ENCODE results near the gene TMX2. TPM values are rescaled to one million over a fixed set of nuclear protein-coding genes. Genes with fewer than 3 reads are reported as not detected.

Gene TMX2
- total and polyA plus RNA-seq, 2 experiments from 2014 or later = 104 to 129 TPM

- Histone ChIP-seq H3K4me2 (no peak overlapping the region), H3K9me3 (ENCODE audit: low read depth) (no peaks in the 10 kb centered on the region), H3K27me3 (no peaks in the 10 kb centered on the region), H3K9me2 (replicated peaks; ENCODE audit: insufficient read depth) (no peaks in the 10 kb centered on the region), H3K36me3 (replicated peaks; ENCODE audit: insufficient read depth, low read depth) (no peaks in the 10 kb centered on the region), H3K27ac (no peak overlapping the region), H3K4me3 (no peak overlapping the region), H2AFZ (no peak overlapping the region), H3K4me1 (ENCODE audit: insufficient read depth) (peaks cover 7% of the 10 kb centered on the region), H4K20me1 (ENCODE audit: insufficient read depth, poor library complexity, severe bottlenecking) (peaks cover 26% of the 10 kb centered on the region), H3K79me2 (peaks cover 95% of the 10 kb centered on the region)
- no peak for DNase-seq (ENCODE audit: low spot score)
- TF ChIP-seq EZH2 (IDR thresholded peaks at IDR 0.05; ENCODE audit: borderline replicate concordance) (no peak), EZH2phosphoT487 (IDR thresholded peaks at IDR 0.05; ENCODE audit: low read depth, severe bottlenecking, unreplicated experiment) (no peak)
- TF ChIP-seq, protein P1, sequence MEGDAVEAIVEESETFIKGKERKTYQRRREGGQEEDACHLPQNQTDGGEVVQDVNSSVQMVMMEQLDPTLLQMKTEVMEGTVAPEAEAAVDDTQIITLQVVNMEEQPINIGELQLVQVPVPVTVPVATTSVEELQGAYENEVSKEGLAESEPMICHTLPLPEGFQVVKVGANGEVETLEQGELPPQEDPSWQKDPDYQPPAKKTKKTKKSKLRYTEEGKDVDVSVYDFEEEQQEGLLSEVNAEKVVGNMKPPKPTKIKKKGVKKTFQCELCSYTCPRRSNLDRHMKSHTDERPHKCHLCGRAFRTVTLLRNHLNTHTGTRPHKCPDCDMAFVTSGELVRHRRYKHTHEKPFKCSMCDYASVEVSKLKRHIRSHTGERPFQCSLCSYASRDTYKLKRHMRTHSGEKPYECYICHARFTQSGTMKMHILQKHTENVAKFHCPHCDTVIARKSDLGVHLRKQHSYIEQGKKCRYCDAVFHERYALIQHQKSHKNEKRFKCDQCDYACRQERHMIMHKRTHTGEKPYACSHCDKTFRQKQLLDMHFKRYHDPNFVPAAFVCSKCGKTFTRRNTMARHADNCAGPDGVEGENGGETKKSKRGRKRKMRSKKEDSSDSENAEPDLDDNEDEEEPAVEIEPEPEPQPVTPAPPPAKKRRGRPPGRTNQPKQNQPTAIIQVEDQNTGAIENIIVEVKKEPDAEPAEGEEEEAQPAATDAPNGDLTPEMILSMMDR (IDR thresholded peaks at IDR 0.05; ENCODE audit: poor library complexity) = no peak
These were observed 38.1 kb upstream of the TMX2 start for GRCh38 chr11:57674251-57674650.

DNA sequence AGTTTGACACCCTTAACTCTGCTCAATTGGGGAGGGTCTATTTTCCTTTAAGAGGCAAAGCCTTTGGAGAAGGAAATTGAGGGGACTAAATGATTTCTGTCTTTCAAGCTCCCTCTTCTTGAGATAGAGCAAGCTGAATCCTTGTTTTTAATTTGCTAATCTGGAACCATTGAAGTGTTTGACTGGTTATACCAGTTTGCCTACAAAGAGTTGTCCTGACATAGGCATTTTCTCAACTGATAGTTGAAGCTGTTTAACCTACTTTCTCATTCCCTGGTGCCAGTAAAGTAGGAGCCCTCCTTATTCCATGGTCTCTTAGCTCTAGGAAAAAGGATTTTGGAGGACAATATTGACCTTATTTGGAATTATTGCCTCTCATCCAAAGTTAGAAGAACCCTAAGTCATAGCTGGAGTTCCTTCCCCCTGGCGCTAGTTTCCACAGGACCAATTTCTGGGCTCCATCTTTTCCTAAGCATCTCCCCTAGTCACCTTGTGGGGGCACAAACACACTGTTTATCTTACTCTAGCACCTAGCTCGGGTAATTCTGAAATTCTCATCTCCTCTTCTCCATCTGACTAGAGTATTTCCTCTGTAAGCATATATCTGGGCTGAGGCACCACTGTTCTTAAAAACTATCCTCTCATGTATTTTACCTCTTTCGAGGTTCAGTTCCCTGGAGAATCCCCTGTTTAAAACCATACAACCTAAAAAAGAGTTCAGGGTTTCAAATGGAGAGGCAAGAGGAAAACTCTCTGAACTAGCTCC is 37.0 kb upstream of the TMX2 start:
- Histone ChIP-seq H3K79me2 (peaks cover 95% of the 10 kb centered on the region), H3K9me2 (replicated peaks; ENCODE audit: insufficient read depth) (no peaks in the 10 kb centered on the region), H3K4me1 (ENCODE audit: insufficient read depth) (no peaks in the 10 kb centered on the region), H3K9me3 (ENCODE audit: low read depth) (no peaks in the 10 kb centered on the region), H3K4me3 (no peak overlapping the region), H2AFZ (no peak overlapping the region), H3K36me3 (replicated peaks; ENCODE audit: insufficient read depth, low read depth) (no peaks in the 10 kb centered on the region), H3K27ac (peak overlapping the region; percentile 18), H3K27me3 (no peaks in the 10 kb centered on the region), H3K4me2 (peak overlapping the region; percentile 29), H4K20me1 (ENCODE audit: insufficient read depth, poor library complexity, severe bottlenecking) (peaks cover 25% of the 10 kb centered on the region)
- TF ChIP-seq, protein P1 (IDR thresholded peaks at IDR 0.05; ENCODE audit: poor library complexity) = no peak
- no peak for TF ChIP-seq EZH2 (IDR thresholded peaks at IDR 0.05; ENCODE audit: borderline replicate concordance)
- no peak for TF ChIP-seq EZH2phosphoT487 (IDR thresholded peaks at IDR 0.05; ENCODE audit: low read depth, severe bottlenecking, unreplicated experiment)
- DNase-seq (ENCODE audit: low spot score) = no peak
- 88% methylated on average over 3 of the region's 3 CpGs for WGBS (ENCODE audit: low lambda C conversion rate, missing lambda C conversion rate)

DNA sequence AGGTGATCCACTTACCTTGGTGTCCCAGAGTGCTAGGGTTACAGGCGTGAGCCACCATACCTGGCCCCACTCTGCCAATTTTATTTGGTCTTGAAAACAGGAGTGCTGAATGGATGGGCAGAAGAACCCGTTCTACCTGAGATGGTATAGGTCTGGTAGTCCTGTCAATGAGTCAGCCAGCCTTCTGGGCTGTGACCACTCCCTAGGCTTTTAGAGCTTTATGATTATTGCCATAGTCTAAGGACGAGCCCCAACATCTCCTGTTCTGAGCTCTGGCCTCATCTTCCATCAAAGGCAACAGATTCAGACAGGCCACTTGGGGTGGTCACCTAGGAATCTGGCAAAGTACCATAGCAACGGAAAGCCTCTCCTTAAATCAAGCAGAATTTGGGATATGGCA is 33.0 kb upstream of the TMX2 start:
- H2AFZ ChIP-seq = no peak overlapping the region
- peaks cover 17% of the 10 kb centered on the region for H4K20me1 ChIP-seq (ENCODE audit: insufficient read depth, poor library complexity, severe bottlenecking)
- no peaks in the 10 kb centered on the region for H3K9me3 ChIP-seq (ENCODE audit: low read depth)
- peaks cover 86% of the 10 kb centered on the region for H3K79me2 ChIP-seq
- 95% methylated on average over 4 of the region's 4 CpGs for WGBS (ENCODE audit: low lambda C conversion rate, missing lambda C conversion rate)
- no peaks in the 10 kb centered on the region for H3K4me1 ChIP-seq (ENCODE audit: insufficient read depth)
- DNase-seq (ENCODE audit: low spot score) = no peak
- TF ChIP-seq EZH2 (IDR thresholded peaks at IDR 0.05; ENCODE audit: borderline replicate concordance) (no peak), EZH2phosphoT487 (IDR thresholded peaks at IDR 0.05; ENCODE audit: low read depth, severe bottlenecking, unreplicated experiment) (no peak)
- TF ChIP-seq, protein P1 (IDR thresholded peaks at IDR 0.05; ENCODE audit: poor library complexity) = no peak
- peaks cover 4% of the 10 kb centered on the region for H3K36me3 ChIP-seq (replicated peaks; ENCODE audit: insufficient read depth, low read depth)
- H3K4me2 ChIP-seq = no peak overlapping the region
- H3K4me3 ChIP-seq = no peak overlapping the region
- no peaks in the 10 kb centered on the region for H3K27me3 ChIP-seq
- H3K9me2 ChIP-seq (replicated peaks; ENCODE audit: insufficient read depth) = no peaks in the 10 kb centered on the region
- H3K27ac ChIP-seq = no peak overlapping the region

All from hepatocyte (in vitro differentiated cells).